K562 (cell line): Measurements from ENCODE around the gene INSL3.

Experiments
- FOXO4 ChIP-seq: fragments of 450-650 bp; formaldehyde crosslinking; IDR thresholded peaks from 2 replicates; pipeline ENCODE4 v1.4.0; 2020; ENCODE audit warnings: mild to moderate bottlenecking, moderate library complexity
- RAD21 ChIP-seq, 2 experiments: fragments of 250-450 bp in 1 of 2; fragments of 450-650 bp in 1 of 2; sonication (Bioruptor Pico) in 1 of 2; formaldehyde crosslinking in 1 of 2; IDR thresholded peaks in 1 of 2; conservative IDR thresholded peaks in 1 of 2; 2 replicates each; pipeline versions ENCODE4 v1.4.0 to v1.8.0; 2020 to 2022; ENCODE audit warnings: mild to moderate bottlenecking in 2 of 2, moderate library complexity in 1 of 2
- SIN3A ChIP-seq, 2 experiments: fragments of 150-350 bp in 1 of 2; IDR thresholded peaks; 2 replicates each; pipeline ENCODE4 v1.6.1; 2011 to 2016; ENCODE audit warnings: borderline replicate concordance in 2 of 2, low read depth in 2 of 2, low read length in 2 of 2, mild to moderate bottlenecking in 2 of 2, moderate library complexity in 2 of 2; ENCODE audit not compliant: control insufficient read depth in 1 of 2
- TAF1 ChIP-seq: IDR thresholded peaks from 2 replicates; pipeline ENCODE4 v1.6.1; 2011; ENCODE audit warnings: mild to moderate bottlenecking, low read length, moderate library complexity; ENCODE audit not compliant: insufficient read depth, control insufficient read depth, severe bottlenecking; ENCODE audit errors: extremely low read depth
- XRCC5 ChIP-seq: fragments of 200-400 bp; formaldehyde crosslinking; IDR thresholded peaks from 2 replicates; pipeline ENCODE4 v1.6.1; 2017; ENCODE audit warnings: low read depth, mild to moderate bottlenecking, low read length
- ZC3H11A ChIP-seq: IDR thresholded peaks from 2 replicates; pipeline ENCODE4 v1.6.1; 2012; ENCODE audit warnings: low read depth, low read length, improper control_type of control experiment
- ZNF146 ChIP-seq: IDR thresholded peaks from one replicate; pipeline ENCODE4 v1.6.1; 2018; ENCODE audit warnings: missing compliant biosample characterization; ENCODE audit not compliant: unreplicated experiment
- ZNF395 ChIP-seq: fragments of 200-800 bp; sonication (Bioruptor generic); IDR thresholded peaks from 2 replicates; pipeline ENCODE4 v1.6.1; 2017; ENCODE audit warnings: missing genetic modification characterization, missing compliant biosample characterization
- ZNF699 ChIP-seq: fragments of 250-450 bp; sonication (Bioruptor Pico); IDR thresholded peaks from 2 replicates; pipeline ENCODE4 v1.8.0; 2021; ENCODE audit warnings: mild to moderate bottlenecking, moderate library complexity; ENCODE audit not compliant: insufficient replicate concordance

DNA sequence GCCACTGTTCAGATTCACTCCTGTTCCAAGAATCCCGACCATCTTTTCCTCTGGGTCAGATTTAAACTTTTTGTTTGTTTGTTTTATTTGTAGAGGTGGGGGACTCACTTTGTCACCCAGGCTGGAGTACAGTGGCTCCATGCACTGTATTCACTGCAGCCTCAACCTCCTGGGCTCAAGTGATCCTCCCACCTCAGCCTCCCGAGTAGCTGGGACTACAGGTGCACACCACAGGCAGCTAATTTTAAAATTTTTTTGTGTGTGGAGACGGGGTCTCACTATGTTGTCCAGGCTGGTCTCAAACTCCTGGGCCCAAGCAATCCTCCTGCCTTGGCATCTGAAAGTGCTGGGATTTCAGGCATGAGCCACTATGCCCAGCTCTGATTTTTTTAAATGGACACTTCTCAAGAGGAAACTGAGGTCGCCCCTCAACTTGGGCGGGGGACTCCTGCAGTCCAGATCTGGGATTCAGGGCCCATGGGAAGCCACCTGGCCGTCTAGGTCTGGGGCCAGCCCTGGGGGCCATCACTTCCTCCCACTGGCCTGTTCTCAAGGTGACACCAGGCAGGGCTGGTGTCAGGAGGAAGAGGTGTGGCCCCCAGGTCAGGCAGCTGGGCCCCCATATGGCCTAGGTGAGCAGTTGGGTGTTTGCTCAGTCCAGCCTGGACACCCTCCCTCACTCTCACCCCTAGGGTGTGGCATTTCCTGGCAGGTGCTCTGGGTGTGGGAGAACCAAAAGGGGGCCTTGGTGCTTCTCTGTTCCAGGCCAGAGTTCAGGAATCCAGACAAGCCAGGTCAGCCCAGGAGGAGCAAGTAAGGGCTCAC is 25.1 kb downstream of the INSL3 start:
- TF ChIP-seq TAF1 (no peak), ZNF146 (CRISPR knock-in tag) (no peak), ZC3H11A (no peak), ZNF699 (CRISPR knock-in tag) (no peak), SIN3A (IDR thresholded peaks at IDR 0.05; ENCODE audit: borderline replicate concordance in 2 of 2, control insufficient read depth in 1 of 2, low read depth in 2 of 2, low read length in 2 of 2) (no peak), RAD21 (CRISPR knock-in tag; conservative IDR thresholded peaks at IDR 0.05 in 1 of 2, IDR thresholded peaks at IDR 0.05 in 1 of 2) (no peak), FOXO4 (CRISPR knock-in tag) (no peak), ZNF395 (no peak), XRCC5 (no peak)
